Measurements from ENCODE around the gene TTC21A.

The TTC21A gene

DNA sequence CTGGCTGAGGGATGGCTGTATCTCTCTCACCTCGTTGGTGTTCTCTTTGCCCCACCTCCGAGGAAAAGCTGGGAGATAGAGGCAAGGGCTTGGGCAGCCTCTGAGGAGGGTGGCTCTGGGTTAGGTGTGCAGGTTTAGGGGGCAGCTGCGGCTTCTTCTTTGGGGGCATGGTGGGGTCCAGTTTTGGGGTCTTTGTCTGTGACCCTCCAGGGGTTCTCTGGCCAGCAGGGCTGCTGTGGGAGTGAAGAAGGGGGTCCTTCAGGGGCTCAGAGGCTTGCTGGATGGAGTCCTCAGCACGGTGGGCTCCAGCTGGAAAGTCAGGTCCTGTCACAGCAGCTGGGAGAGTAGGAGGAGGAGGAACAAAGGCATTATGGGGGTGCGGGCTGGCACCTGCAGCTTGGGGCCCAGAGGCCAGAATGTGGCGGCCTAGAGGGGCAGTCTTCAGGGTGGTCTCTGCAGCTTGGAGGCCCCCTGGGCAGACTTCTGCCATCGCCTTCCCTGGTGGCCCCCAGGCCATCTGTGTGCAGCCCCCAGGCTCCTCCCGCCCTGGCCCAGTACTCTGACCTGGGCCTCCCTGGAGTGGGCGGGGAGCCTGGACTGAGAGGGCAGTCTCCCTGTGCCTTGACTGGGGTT, 78.0 kb downstream of the TTC21A start:
- 0 out of 2 replicates have a peak, but pooled peaks cover 2% of the 10 kb centered on the region for H3F3A ChIP-seq (ENCODE audit: insufficient read depth, low read length)
- H3K4me1 ChIP-seq (ENCODE audit: low read length) = peaks cover 11% of the 10 kb centered on the region
- DNase-seq = no peak
- H3K4me3 ChIP-seq (ENCODE audit: low read length) = no peak overlapping the region
- H3K9me2 ChIP-seq (replicated peaks; ENCODE audit: insufficient read depth, low read length) = no peaks in the 10 kb centered on the region
- TF ChIP-seq EZH2phosphoT487 (IDR thresholded peaks at IDR 0.05; ENCODE audit: low read length) (no peak), EZH2 (optimal IDR thresholded peaks at IDR 0.05; ENCODE audit: low read depth, low read length) (no peak), CTCF (IDR thresholded peaks at IDR 0.05; ENCODE audit: low read length) (no peak)
- no peak overlapping the region for H2AFZ ChIP-seq (ENCODE audit: low read length)
- no peaks in the 10 kb centered on the region for H3K79me2 ChIP-seq (ENCODE audit: low read length)
- H3K9ac ChIP-seq (ENCODE audit: low read length) = no peak overlapping the region
- no peaks in the 10 kb centered on the region for H4K20me1 ChIP-seq (ENCODE audit: insufficient read depth, low read length)
- no peaks in the 10 kb centered on the region for H3K27me3 ChIP-seq (replicated peaks; ENCODE audit: insufficient read depth, low read length)
- H3K9me3 ChIP-seq (replicated peaks; ENCODE audit: insufficient read depth, low read length) = no peaks in the 10 kb centered on the region
- H3K27ac ChIP-seq (ENCODE audit: low read length) = no peak overlapping the region
- H3K4me2 ChIP-seq (ENCODE audit: low read depth, low read length) = no peak overlapping the region
- no peaks in the 10 kb centered on the region for H3K36me3 ChIP-seq (replicated peaks; ENCODE audit: insufficient read depth, low read length)

- no peaks in the 10 kb centered on the region for H3K9me3 ChIP-seq (replicated peaks; ENCODE audit: insufficient read depth, low read length)
- no peaks in the 10 kb centered on the region for H4K20me1 ChIP-seq (ENCODE audit: insufficient read depth, low read length)
- H3F3A ChIP-seq (ENCODE audit: insufficient read depth, low read length) = 0 out of 2 replicates have a peak, but pooled peaks cover 2% of the 10 kb centered on the region
- H3K4me2 ChIP-seq (ENCODE audit: low read depth, low read length) = no peak overlapping the region
- no peak overlapping the region for H3K27ac ChIP-seq (ENCODE audit: low read length)
- H3K79me2 ChIP-seq (ENCODE audit: low read length) = no peaks in the 10 kb centered on the region
- TF ChIP-seq EZH2 (optimal IDR thresholded peaks at IDR 0.05; ENCODE audit: low read depth, low read length) = no peak
- H3K4me3 ChIP-seq (ENCODE audit: low read length) = no peak overlapping the region
- H3K36me3 ChIP-seq (replicated peaks; ENCODE audit: insufficient read depth, low read length) = no peaks in the 10 kb centered on the region
- H3K4me1 ChIP-seq (ENCODE audit: low read length) = peaks cover 17% of the 10 kb centered on the region
- H2AFZ ChIP-seq (ENCODE audit: low read length) = no peak overlapping the region
- no peak for DNase-seq
- H3K9ac ChIP-seq (ENCODE audit: low read length) = no peak overlapping the region
- H3K27me3 ChIP-seq (replicated peaks; ENCODE audit: insufficient read depth, low read length) = no peaks in the 10 kb centered on the region
- H3K9me2 ChIP-seq (replicated peaks; ENCODE audit: insufficient read depth, low read length) = no peaks in the 10 kb centered on the region
Measured at GRCh38 chr3:39185959-39186691, 78.6 kb downstream of the TTC21A start.

- TF ChIP-seq EZH2 (optimal IDR thresholded peaks at IDR 0.05; ENCODE audit: low read depth, low read length) (no peak), EZH2phosphoT487 (IDR thresholded peaks at IDR 0.05; ENCODE audit: low read length) (no peak), CTCF (IDR thresholded peaks at IDR 0.05; ENCODE audit: low read length) (no peak)
- no peaks in the 10 kb centered on the region for H3K79me2 ChIP-seq (ENCODE audit: low read length)
- H3K27me3 ChIP-seq (replicated peaks; ENCODE audit: insufficient read depth, low read length) = no peaks in the 10 kb centered on the region
- H3K9me3 ChIP-seq (replicated peaks; ENCODE audit: insufficient read depth, low read length) = no peaks in the 10 kb centered on the region
- no peak overlapping the region for H3K9ac ChIP-seq (ENCODE audit: low read length)
- no peaks in the 10 kb centered on the region for H3K36me3 ChIP-seq (replicated peaks; ENCODE audit: insufficient read depth, low read length)
- H4K20me1 ChIP-seq (ENCODE audit: insufficient read depth, low read length) = no peaks in the 10 kb centered on the region
- H3K9me2 ChIP-seq (replicated peaks; ENCODE audit: insufficient read depth, low read length) = no peaks in the 10 kb centered on the region
- no peak overlapping the region for H3K27ac ChIP-seq (ENCODE audit: low read length)
- H2AFZ ChIP-seq (ENCODE audit: low read length) = no peak overlapping the region
- no peak overlapping the region for H3K4me2 ChIP-seq (ENCODE audit: low read depth, low read length)
- peaks cover 23% of the 10 kb centered on the region for H3K4me1 ChIP-seq (ENCODE audit: low read length)
- H3K4me3 ChIP-seq (ENCODE audit: low read length) = no peak overlapping the region
- H3F3A ChIP-seq (ENCODE audit: insufficient read depth, low read length) = no peaks in the 10 kb centered on the region
- DNase-seq = no peak
Measured at GRCh38 chr3:39186692-39187151, 79.2 kb downstream of the TTC21A start.
